Adipocyte (in vitro differentiated cells): ENCODE data around the gene CAPG.

Source experiments
- DNase-seq: peaks from one replicate; pipeline ENCODE4 v3.0.0-alpha.2; 2015; ENCODE audit warnings: low read depth
- H3K27me3 ChIP-seq: replicated peaks from 2 replicates; pipeline ENCODE4 v1.7.0; 2013; ENCODE audit warnings: mild to moderate bottlenecking, low read length, moderate library complexity; ENCODE audit not compliant: control insufficient read depth, insufficient read depth
- H3K36me3 ChIP-seq: 2 replicates; pipeline ENCODE4 v1.7.0; 2013; ENCODE audit warnings: low read length, mild to moderate bottlenecking, moderate library complexity; ENCODE audit not compliant: control insufficient read depth, insufficient read depth, severe bottlenecking
- H3K4me1 ChIP-seq: 2 replicates; pipeline ENCODE4 v1.7.0; 2013; ENCODE audit warnings: mild to moderate bottlenecking, low read length, moderate library complexity; ENCODE audit not compliant: control insufficient read depth, insufficient read depth
- H3K4me3 ChIP-seq: 2 replicates; pipeline ENCODE4 v1.7.0; 2013; ENCODE audit warnings: mild to moderate bottlenecking, low read length, moderate library complexity
- H3K9ac ChIP-seq: 2 replicates; pipeline ENCODE4 v1.7.0; 2013; ENCODE audit warnings: mild to moderate bottlenecking, low read length, moderate library complexity
- H3K9me3 ChIP-seq: 2 replicates; pipeline ENCODE4 v1.7.0; 2013; ENCODE audit warnings: mild to moderate bottlenecking, low read length, moderate library complexity; ENCODE audit not compliant: control insufficient read depth

The CAPG gene

DNA sequence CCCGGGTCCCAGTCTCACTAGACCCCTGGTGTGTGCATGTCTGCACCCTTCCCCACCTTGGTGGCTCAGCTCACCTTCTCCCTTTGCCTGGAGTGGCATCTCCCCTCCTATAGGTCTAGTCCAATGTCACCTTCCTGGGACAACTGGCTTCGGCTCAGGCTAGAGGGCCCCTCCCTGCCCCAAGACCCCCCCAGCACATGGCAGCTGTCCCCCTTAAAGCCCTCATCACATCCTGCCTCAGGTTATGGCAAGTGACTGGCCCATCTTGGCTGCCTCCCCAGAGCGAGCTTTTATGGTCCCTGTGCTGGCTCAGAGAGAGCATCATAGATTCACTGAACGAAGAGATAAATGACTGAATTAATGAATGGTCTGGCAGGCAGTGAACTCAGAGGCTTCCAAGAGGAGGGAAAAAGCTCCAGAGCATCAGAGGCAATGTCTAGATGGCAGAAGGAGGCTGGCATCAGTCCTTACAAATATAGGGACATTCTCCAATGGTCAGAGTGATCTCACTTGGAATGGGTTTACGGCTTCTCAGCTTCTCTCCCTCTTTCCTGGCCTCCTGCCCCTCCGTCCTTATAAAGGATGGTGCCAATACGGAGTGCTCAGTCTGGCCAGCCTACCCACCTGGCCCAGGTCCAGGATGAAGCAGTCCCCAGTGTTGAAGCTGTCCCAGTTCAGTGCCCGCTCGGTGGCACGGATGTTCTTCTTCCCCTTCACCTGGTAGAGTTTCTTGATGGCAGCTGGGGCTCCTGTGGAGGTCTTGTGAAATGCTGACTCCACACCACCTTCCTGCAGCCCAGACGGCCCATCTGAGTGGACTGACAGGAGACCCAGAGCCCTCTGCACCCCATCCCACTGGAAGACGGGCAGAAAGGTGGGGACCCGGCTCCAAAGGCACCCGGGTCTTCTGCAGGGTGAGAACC, 9.4 kb downstream of the CAPG start:
- H3K4me1 ChIP-seq = peaks cover 25% of the 10 kb centered on the region
- H3K36me3 ChIP-seq = peaks cover 10% of the 10 kb centered on the region
- H3K27me3 ChIP-seq = no peaks in the 10 kb centered on the region
- no peaks in the 10 kb centered on the region for H3K9me3 ChIP-seq
- H3K9ac ChIP-seq = no peak overlapping the region
- DNase-seq = no peak
- no peak overlapping the region for H3K4me3 ChIP-seq

DNA sequence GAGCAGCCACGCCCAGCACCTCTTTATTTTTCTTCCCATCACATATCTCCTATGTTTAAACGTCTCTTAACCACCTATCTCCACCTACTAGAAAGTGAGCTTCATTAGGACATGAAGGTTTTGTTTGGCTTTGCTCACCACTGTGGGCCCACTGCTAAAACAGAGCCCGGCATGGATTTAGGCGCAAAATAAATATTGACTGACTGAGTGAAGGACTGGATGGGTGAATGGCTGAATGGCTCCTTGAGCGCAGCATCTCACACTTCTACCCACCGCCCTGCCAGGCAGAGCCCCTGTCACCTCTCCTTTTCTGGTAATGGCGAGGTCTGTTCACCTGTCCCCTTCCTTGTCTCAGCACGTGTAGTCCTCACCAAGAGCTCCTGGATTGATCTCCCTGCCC, 10.1 kb downstream of the CAPG start:
- no peaks in the 10 kb centered on the region for H3K9me3 ChIP-seq
- H3K4me1 ChIP-seq = peaks cover 18% of the 10 kb centered on the region
- peaks cover 13% of the 10 kb centered on the region for H3K36me3 ChIP-seq
- H3K27me3 ChIP-seq = no peaks in the 10 kb centered on the region
- no peak for DNase-seq
- no peak overlapping the region for H3K9ac ChIP-seq
- H3K4me3 ChIP-seq = no peak overlapping the region

DNA sequence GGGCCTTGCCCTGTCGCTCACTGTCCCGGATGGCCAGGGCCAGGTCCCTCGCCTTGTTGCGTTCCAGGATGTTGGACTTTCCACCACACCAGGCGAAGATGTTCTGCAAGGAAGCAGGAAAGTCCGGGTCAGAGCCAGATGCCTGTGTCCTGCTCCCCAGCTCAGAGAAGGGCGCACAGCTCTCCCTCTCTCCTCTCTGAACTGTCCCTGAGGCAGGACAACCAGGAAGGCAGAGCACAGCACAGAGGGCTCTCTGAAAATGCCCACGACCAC, 11.0 kb downstream of the CAPG start:
- H3K27me3 ChIP-seq = no peaks in the 10 kb centered on the region
- H3K9me3 ChIP-seq = no peaks in the 10 kb centered on the region
- H3K4me3 ChIP-seq = no peak overlapping the region
- peaks cover 13% of the 10 kb centered on the region for H3K36me3 ChIP-seq
- peaks cover 25% of the 10 kb centered on the region for H3K4me1 ChIP-seq
- DNase-seq = no peak
- no peak overlapping the region for H3K9ac ChIP-seq

DNA sequence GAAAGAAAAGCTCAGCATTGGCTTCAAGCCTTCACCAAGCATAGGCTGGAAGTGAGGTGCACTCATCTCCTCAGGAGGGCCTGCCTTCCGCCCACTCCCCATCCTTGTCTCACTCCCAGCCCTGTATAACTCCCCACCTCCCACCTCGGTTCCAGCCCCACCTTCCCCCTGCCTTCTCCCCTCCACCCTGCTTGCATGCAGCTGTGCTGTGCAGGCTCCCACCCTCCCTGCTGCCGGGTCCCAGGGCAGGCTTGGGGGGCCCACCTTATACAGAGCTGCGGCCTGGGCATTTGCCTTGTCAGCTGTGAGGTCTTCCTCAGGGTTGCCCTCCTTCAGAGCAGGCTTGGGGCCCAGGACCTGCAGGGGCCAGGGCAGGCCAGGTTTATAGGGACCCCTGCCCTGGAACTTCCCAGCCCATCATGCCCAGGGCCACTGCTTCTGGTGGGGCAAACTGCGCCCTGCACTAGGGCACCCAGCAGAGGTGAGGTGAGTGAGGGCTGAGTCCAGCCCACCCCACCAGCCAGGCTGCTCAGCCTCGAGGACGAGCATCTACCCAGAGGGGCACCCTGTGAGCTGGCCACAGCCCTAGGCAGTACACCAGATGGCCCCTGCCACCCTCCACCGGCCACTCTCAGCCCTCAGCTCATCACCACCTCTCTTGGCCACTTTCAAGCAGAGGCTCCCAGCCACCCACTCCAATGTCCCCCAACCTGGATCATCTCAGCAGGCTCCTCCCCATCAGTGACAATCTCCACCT, 11.6 kb downstream of the CAPG start:
- Histone ChIP-seq H3K9ac (no peak overlapping the region), H3K36me3 (peaks cover 13% of the 10 kb centered on the region)
- no peak for DNase-seq

DNA sequence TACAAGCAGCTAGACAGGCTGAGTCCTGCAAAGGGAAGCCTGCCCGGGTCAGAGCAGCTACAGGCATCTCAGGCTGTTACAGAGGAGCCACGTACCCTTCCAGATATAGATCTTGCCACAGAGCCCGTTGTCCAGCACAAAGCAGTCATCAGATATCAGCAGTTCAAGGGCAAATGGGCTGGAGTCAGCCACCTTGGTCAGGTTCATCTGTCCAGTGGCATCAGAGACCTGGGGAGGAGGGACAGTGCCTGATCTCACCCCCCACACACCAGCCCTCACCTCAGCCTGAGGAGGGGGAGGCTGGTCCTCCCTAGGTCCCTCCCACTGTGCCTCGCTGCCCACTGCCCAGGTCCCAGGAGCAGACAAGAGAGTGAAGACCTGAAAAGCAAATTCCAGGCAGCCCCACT, 12.2 kb downstream of the CAPG start:
- Histone ChIP-seq H3K9ac (no peak overlapping the region), H3K36me3 (peaks cover 13% of the 10 kb centered on the region), H3K27me3 (no peaks in the 10 kb centered on the region), H3K4me3 (no peak overlapping the region), H3K4me1 (peaks cover 36% of the 10 kb centered on the region), H3K9me3 (no peaks in the 10 kb centered on the region)
- DNase-seq = no peak

More for the DNA sequence above, 11.6 kb downstream of the CAPG start:
- Histone ChIP-seq H3K9me3 (no peaks in the 10 kb centered on the region), H3K4me3 (no peak overlapping the region), H3K4me1 (peaks cover 30% of the 10 kb centered on the region), H3K27me3 (no peaks in the 10 kb centered on the region)

DNA sequence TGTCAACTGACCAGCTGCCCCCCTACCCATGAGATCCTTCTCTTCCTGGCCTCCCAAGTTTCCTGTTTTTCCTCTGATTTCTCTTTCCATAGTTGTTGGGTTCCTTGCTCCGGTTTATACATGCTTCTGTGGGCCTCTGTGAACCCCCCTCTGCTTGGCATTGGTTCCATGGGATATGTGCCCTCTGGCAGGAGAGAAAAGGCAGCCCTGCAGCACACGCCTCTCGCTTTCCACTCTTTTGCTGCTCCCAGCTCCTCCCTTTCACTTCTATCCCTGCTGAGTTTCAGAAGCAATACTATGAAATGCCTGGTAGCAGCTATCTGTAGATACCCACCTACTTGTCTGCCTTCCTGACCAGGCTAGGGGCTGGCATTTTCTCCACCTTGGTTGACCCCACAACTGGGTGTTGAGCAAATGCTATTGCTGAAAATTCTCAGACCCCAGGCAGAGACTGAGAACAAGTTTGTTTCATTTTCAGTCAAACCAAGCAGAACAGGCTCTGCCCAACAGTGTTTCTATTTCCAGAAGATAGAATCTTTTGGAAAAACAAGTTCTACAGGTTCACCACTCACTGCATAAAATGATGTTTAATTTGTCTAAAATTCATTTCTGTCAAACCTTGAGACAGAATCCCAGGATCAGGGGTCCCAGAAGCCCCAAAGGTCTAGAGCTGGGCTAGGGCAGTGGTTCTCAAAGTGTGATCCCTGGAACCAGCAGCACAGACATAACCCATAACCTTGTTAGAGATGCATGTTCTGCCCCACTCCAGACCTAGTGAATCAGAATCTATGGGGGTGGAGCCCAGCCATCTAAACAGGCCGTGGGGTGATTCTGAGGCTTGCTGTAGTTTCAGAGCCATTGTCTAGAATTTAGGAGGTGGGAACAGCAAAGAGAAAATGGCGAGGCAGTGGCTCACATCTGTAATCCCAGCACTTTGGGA, 13.4 kb downstream of the CAPG start:
- DNase-seq = no peak
- Histone ChIP-seq H3K9ac (peak overlapping the region; percentile 35), H3K27me3 (no peaks in the 10 kb centered on the region), H3K9me3 (no peaks in the 10 kb centered on the region), H3K36me3 (peaks cover 17% of the 10 kb centered on the region), H3K4me1 (peaks cover 40% of the 10 kb centered on the region), H3K4me3 (no peak overlapping the region)

DNA sequence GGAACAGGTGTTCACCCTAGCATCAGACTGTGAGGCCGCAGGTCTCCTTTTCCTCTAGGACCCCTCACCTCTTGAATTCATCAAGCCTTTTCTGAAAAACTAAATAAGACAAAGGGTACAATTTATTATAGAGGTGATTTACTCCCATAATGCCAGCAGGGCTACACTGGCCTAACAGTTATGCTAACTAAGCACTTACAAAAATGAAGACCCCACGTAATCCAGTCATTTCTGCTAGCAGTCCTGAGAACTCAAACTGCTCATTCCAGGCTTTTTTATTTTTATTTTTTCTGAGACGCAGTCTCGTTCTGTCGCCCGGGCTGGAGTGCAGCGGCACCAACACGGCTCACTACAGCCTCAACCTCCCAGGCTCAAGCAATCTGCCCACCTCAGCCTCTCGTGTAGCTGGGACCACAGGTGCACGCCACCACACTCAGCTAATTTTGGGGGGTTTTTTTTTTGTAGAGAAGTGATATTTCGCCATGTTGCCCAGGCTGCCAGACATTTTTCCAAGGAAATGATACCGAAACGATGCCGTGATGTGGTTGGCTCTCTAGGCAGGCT, 14.2 kb downstream of the CAPG start:
- peaks cover 43% of the 10 kb centered on the region for H3K4me1 ChIP-seq
- no peak overlapping the region for H3K4me3 ChIP-seq
- no peaks in the 10 kb centered on the region for H3K9me3 ChIP-seq
- peaks cover 23% of the 10 kb centered on the region for H3K36me3 ChIP-seq
- H3K27me3 ChIP-seq = no peaks in the 10 kb centered on the region
- peak overlapping the region; percentile 35 for H3K9ac ChIP-seq
- DNase-seq = no peak

DNA sequence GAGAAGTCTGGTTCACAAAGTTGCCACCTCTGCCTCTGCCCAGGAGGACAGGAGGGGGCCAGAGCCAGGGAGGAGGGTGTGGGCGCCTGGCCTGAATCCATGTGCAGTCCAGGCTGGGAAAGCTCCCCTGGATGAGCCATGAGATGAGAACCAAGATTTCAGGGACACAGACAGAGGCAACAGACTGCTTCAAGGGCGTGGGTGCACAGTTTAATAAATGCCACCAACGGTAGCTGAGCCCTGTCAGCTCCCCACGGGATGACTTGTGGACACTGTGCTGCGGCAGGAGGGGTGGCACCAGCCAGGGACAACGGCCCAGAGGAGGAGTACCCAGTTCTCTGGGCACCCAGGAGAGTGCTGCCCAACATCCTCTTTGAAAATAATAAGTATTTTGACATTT, 15.2 kb downstream of the CAPG start:
- Histone ChIP-seq H3K27me3 (no peaks in the 10 kb centered on the region), H3K36me3 (peaks cover 30% of the 10 kb centered on the region), H3K9me3 (no peaks in the 10 kb centered on the region), H3K4me3 (no peak overlapping the region), H3K9ac (peak overlapping the region; percentile 64), H3K4me1 (peaks cover 47% of the 10 kb centered on the region)
- no peak for DNase-seq

DNA sequence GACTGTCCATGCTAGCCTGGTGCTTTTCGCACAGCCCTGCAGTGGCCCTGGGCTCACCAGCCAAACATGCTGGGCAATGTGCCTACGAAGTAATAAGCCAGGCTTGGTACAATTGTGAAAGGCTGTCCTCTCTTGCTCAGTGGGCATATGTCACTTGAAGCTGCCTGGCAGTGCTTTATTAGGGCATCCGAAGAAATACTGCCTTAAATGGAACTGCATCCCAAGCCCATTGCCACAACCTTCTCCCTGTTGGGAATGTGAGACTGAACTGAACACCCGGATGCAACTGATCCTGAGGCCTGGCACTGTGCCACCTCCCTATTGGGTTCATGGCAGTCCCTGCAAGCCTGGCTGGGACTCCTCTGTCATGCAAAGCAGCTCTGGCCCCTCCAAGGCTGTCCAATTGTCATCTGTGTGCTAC, 15.9 kb downstream of the CAPG start:
- H3K4me1 ChIP-seq = peaks cover 47% of the 10 kb centered on the region
- no peak overlapping the region for H3K4me3 ChIP-seq
- H3K36me3 ChIP-seq = peaks cover 37% of the 10 kb centered on the region
- H3K27me3 ChIP-seq = no peaks in the 10 kb centered on the region
- peak overlapping the region; percentile 64 for H3K9ac ChIP-seq
- no peak for DNase-seq
- no peaks in the 10 kb centered on the region for H3K9me3 ChIP-seq

DNA sequence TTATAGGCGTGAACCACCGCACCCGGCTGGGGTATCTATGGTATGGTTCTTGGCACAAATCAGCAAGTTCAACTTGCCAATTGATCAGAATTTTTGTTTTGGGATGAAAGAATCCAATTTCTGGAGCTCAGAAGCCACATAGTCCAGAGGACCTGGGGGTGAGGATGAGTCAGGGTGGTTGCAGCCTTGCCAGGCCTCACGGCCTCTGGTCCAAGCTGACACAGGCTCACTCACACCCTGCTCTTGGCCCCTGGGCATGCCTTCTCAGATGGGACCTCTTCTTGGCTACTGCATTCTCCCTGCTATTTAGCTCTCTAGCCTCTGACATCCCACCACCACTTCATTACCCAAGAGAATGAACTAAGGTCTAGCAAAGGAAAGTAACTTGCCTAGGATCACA, 16.3 kb downstream of the CAPG start:
- Histone ChIP-seq H3K36me3 (peaks cover 41% of the 10 kb centered on the region), H3K4me3 (no peak overlapping the region), H3K9me3 (no peaks in the 10 kb centered on the region), H3K9ac (peak overlapping the region; percentile 41), H3K4me1 (peaks cover 49% of the 10 kb centered on the region), H3K27me3 (no peaks in the 10 kb centered on the region)
- DNase-seq = no peak
